ENCODE measurements around the gene CHD5. TPM values are rescaled to one million over a fixed set of nuclear protein-coding genes. Genes with fewer than 3 reads are reported as not detected.

Gene CHD5
- total RNA-seq, 1 experiment from 2014 or later = 1.6 TPM

DNA sequence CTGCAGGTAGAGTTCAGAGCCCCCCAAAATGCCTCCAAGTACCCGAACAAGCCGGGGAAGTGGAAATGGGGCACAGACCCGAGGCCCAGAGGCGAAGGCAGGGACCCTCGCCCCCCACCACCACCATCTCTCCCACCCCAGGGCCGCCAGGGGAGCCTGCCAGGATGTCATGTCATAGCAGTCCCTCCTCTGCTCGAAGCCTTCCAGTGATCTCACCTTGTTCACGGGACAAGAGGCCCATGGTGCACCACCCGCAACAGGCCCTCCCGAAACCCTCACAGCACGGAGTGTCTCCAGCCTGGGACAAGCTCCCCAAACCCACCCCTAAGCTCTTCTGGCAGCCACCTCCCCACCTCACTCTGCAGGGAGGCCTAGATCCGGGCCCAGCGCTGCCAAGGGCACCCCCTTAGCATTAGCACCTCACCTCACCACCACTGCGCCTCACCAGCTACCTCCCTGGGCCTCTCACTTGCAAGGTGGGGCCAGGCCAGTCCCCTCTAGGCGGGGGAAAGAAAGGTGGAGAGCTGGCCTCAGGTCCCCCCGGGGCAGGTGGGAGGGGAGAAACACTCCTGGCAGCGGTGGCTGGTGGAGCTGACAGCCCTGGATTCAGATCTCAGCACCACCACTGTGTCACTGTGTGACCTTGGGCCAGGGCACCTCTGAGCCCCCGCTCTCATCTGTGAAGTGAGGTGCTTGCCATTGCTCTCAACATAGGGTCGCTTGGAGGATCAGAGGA lies 13.3 kb downstream of the CHD5 start:
- TF ChIP-seq, protein P1, sequence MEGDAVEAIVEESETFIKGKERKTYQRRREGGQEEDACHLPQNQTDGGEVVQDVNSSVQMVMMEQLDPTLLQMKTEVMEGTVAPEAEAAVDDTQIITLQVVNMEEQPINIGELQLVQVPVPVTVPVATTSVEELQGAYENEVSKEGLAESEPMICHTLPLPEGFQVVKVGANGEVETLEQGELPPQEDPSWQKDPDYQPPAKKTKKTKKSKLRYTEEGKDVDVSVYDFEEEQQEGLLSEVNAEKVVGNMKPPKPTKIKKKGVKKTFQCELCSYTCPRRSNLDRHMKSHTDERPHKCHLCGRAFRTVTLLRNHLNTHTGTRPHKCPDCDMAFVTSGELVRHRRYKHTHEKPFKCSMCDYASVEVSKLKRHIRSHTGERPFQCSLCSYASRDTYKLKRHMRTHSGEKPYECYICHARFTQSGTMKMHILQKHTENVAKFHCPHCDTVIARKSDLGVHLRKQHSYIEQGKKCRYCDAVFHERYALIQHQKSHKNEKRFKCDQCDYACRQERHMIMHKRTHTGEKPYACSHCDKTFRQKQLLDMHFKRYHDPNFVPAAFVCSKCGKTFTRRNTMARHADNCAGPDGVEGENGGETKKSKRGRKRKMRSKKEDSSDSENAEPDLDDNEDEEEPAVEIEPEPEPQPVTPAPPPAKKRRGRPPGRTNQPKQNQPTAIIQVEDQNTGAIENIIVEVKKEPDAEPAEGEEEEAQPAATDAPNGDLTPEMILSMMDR (conservative IDR thresholded peaks at IDR 0.05) = no peak
- Histone ChIP-seq H2BK120ac (ENCODE audit: low read depth, low read length, poor library complexity, severe bottlenecking) (no peak overlapping the region), H2BK20ac (ENCODE audit: low read depth, low read length, poor library complexity, severe bottlenecking) (no peak overlapping the region), H2BK12ac (ENCODE audit: insufficient read length, low read depth, low read length) (no peak overlapping the region), H3K14ac (ENCODE audit: insufficient read depth, low read length) (no peak overlapping the region), H3K23me2 (ENCODE audit: insufficient read length, low read depth, low read length, poor library complexity, severe bottlenecking) (no peaks in the 10 kb centered on the region), H3K56ac (ENCODE audit: insufficient read length, low read depth, low read length) (no peak overlapping the region), H3K4me2 (ENCODE audit: insufficient read depth, insufficient read length, low read length) (no peak overlapping the region), H3K27me3 (ENCODE audit: insufficient read depth, low read length) (no peaks in the 10 kb centered on the region), H4K20me1 (ENCODE audit: control insufficient read depth, insufficient read depth, insufficient read length) (no peaks in the 10 kb centered on the region), H3K18ac (ENCODE audit: insufficient read length, low read depth, low read length) (no peak overlapping the region), H4K5ac (ENCODE audit: insufficient read length, low read depth, low read length) (no peak overlapping the region), H3T11ph (ENCODE audit: low read length) (no peak overlapping the region), H2BK15ac (ENCODE audit: low read depth, low read length) (no peak overlapping the region), H3K4me1 (ENCODE audit: insufficient read depth, low read length) (no peaks in the 10 kb centered on the region), H3K27ac (ENCODE audit: insufficient read length, low read depth, low read length) (no peak overlapping the region), H2AFZ (ENCODE audit: low read length) (no peak overlapping the region), H4K8ac (replicated peaks; ENCODE audit: insufficient read length, low read depth, low read length) (no peak overlapping the region), H3K4ac (ENCODE audit: low read depth, low read length) (no peak overlapping the region), H3K79me1 (ENCODE audit: insufficient read depth, low read depth, low read length, poor library complexity, severe bottlenecking) (no peaks in the 10 kb centered on the region), H2BK5ac (ENCODE audit: insufficient read length, low read length) (no peak overlapping the region), H2AK5ac (ENCODE audit: insufficient read length, low read length) (no peak overlapping the region), H3K9me3 (ENCODE audit: control insufficient read depth, low read depth, low read length) (no peaks in the 10 kb centered on the region), H3K79me2 (ENCODE audit: insufficient read depth, low read length) (no peaks in the 10 kb centered on the region), H3K9ac (ENCODE audit: extremely low read depth, insufficient read length, low read length) (no peak overlapping the region), H3K23ac (ENCODE audit: insufficient read length, low read depth, low read length) (no peak overlapping the region), H4K91ac (ENCODE audit: insufficient read length, low read depth, low read length) (no peak overlapping the region)
- no CpG with 5 or more reads among the region's 19 CpGs for WGBS (ENCODE audit: extremely low coverage, insufficient read length, low lambda C conversion rate)
- no peaks in the 10 kb centered on the region for H3K36me3 Mint-ChIP-seq (ENCODE audit: insufficient read depth in 1 of 3, low read depth in 3 of 3)
- no peaks in the 10 kb centered on the region for H3K9me3 Mint-ChIP-seq
- no peak for DNase-seq
- no peak overlapping the region for H3K27ac Mint-ChIP-seq
- peaks cover under 1 to 13% of the 10 kb centered on the region in 2 experiments for H3K4me1 Mint-ChIP-seq
- H3K4me3 Mint-ChIP-seq = no peak overlapping the region
- H3K27me3 Mint-ChIP-seq (ENCODE audit: low read depth) = peaks cover 6% of the 10 kb centered on the region
